ENCODE measurements around the gene SDK1.

Gene SDK1

GRCh38 chr7:4245135-4245865, 944.2 kb downstream of the SDK1 start:
- Histone ChIP-seq H3K27me3 (no peaks in the 10 kb centered on the region), H3K27ac (no peak overlapping the region), H3K4me1 (ENCODE audit: control insufficient read depth in 1 of 2, insufficient read depth in 1 of 2, low read depth in 1 of 2, low read length in 1 of 2) (no peaks in the 10 kb centered on the region)

GRCh38 chr7:4245866-4246470, 944.9 kb downstream of the SDK1 start:
- Histone ChIP-seq H3K4me1 (ENCODE audit: control insufficient read depth in 1 of 2, insufficient read depth in 1 of 2, low read depth in 1 of 2, low read length in 1 of 2) (no peaks in the 10 kb centered on the region), H3K4me3 (ENCODE audit: low read depth in 1 of 2, low read length in 1 of 2) (no peak overlapping the region), H3K27ac (no peak overlapping the region), H3K9me3 (peaks cover 4% of the 10 kb centered on the region), H3K36me3 (no peaks in the 10 kb centered on the region), H3K27me3 (no peaks in the 10 kb centered on the region)
- no peak for TF ChIP-seq CTCF (IDR thresholded peaks at IDR 0.05)

More at GRCh38 chr7:4245135-4245865, 944.2 kb downstream of the SDK1 start:
- no peak overlapping the region for H3K4me3 ChIP-seq (ENCODE audit: low read depth in 1 of 2, low read length in 1 of 2)
- H3K36me3 ChIP-seq: no peaks in the 10 kb centered on the region
- peaks cover 4% of the 10 kb centered on the region for H3K9me3 ChIP-seq
- TF ChIP-seq CTCF (IDR thresholded peaks at IDR 0.05): no peak

GRCh38 chr7:4246536-4246935, 945.5 kb downstream of the SDK1 start:
- Histone ChIP-seq H3K27ac (no peak overlapping the region), H3K36me3 (no peaks in the 10 kb centered on the region), H3K27me3 (no peaks in the 10 kb centered on the region), H3K9me3 (peaks cover 4% of the 10 kb centered on the region), H3K4me3 (ENCODE audit: low read depth in 1 of 2, low read length in 1 of 2) (no peak overlapping the region), H3K4me1 (ENCODE audit: control insufficient read depth in 1 of 2, insufficient read depth in 1 of 2, low read depth in 1 of 2, low read length in 1 of 2) (no peaks in the 10 kb centered on the region)
- TF ChIP-seq CTCF (IDR thresholded peaks at IDR 0.05): no peak

- TF ChIP-seq CTCF (IDR thresholded peaks at IDR 0.05): no peak
- H3K9me3 ChIP-seq: peaks cover 4% of the 10 kb centered on the region
Observed at GRCh38 chr7:4247106-4247876, 946.2 kb downstream of the SDK1 start.

GRCh38 chr7:4248295-4248694, 947.2 kb downstream of the SDK1 start:
- Histone ChIP-seq H3K27ac (no peak overlapping the region), H3K27me3 (no peaks in the 10 kb centered on the region), H3K4me1 (ENCODE audit: control insufficient read depth in 1 of 2, insufficient read depth in 1 of 2, low read depth in 1 of 2, low read length in 1 of 2) (no peaks in the 10 kb centered on the region), H3K4me3 (ENCODE audit: low read depth in 1 of 2, low read length in 1 of 2) (no peak overlapping the region), H3K36me3 (no peaks in the 10 kb centered on the region), H3K9me3 (peaks cover 4% of the 10 kb centered on the region)
- no peak for TF ChIP-seq CTCF (IDR thresholded peaks at IDR 0.05)

More at GRCh38 chr7:4247106-4247876, 946.2 kb downstream of the SDK1 start:
- H3K4me1 ChIP-seq (ENCODE audit: control insufficient read depth in 1 of 2, insufficient read depth in 1 of 2, low read depth in 1 of 2, low read length in 1 of 2): no peaks in the 10 kb centered on the region
- no peaks in the 10 kb centered on the region for H3K27me3 ChIP-seq
- no peak overlapping the region for H3K4me3 ChIP-seq (ENCODE audit: low read depth in 1 of 2, low read length in 1 of 2)
- H3K36me3 ChIP-seq: no peaks in the 10 kb centered on the region
- no peak overlapping the region for H3K27ac ChIP-seq
